Keratinocyte (primary cell): ENCODE results near the gene PRDM11. TPM values are rescaled to one million over a fixed set of nuclear protein-coding genes. Genes with fewer than 3 reads are reported as not detected.

Experiments
- DNase-seq: peaks from one replicate; pipeline ENCODE4 v3.0.0-alpha.2; 2011; ENCODE audit warnings: low read depth, missing footprints, low spot score
- FAIRE-seq: peaks from 2 replicates; lab custom pipeline; 2011; peaks lifted over from hg19 to GRCh38; lab: Jason Lieb, UNC
- H2AFZ ChIP-seq: 2 replicates; pipeline ENCODE4 v1.6.0; 2012; ENCODE audit warnings: low read length, control low read depth, inconsistent platforms; ENCODE audit not compliant: control insufficient read depth
- H3K27ac ChIP-seq: 2 replicates; pipeline ENCODE4 v1.5.1; 2011; ENCODE audit warnings: low read length; ENCODE audit not compliant: control insufficient read depth, insufficient read depth
- H3K27me3 ChIP-seq: 3 replicates; pipeline ENCODE4 v1.6.0; 2011; ENCODE audit warnings: low read length; ENCODE audit not compliant: control insufficient read depth, insufficient read depth; ENCODE audit errors: extremely low read depth
- H3K36me3 ChIP-seq, 2 experiments: 2 replicates in 1 of 2; 3 replicates in 1 of 2; pipeline ENCODE4 v1.5.1; 2011; ENCODE audit warnings: low read length in 2 of 2, mild to moderate bottlenecking in 1 of 2; ENCODE audit not compliant: control insufficient read depth in 2 of 2, insufficient read depth in 2 of 2; ENCODE audit errors: extremely low read depth in 1 of 2
- H3K4me1 ChIP-seq: 3 replicates; pipeline ENCODE4 v1.5.1; 2011; ENCODE audit warnings: low read length; ENCODE audit not compliant: control insufficient read depth, insufficient read depth; ENCODE audit errors: extremely low read depth
- H3K4me2 ChIP-seq: 3 replicates; pipeline ENCODE4 v1.6.0; 2011; ENCODE audit warnings: low read depth, low read length; ENCODE audit not compliant: control insufficient read depth, insufficient read depth; ENCODE audit errors: extremely low read depth
- H3K4me3 ChIP-seq, 3 experiments: fragments of 200-600 bp in 1 of 3; sonication (generic) in 1 of 3; 2 replicates in 2 of 3; 3 replicates in 1 of 3; pipeline ENCODE4 v1.5.1; 2011 to 2016; ENCODE audit warnings: low read length in 3 of 3, mild to moderate bottlenecking in 3 of 3, control low read depth in 2 of 3, inconsistent platforms in 1 of 3, low read depth in 1 of 3, mixed read lengths in 1 of 3, mixed run types in 1 of 3, moderate library complexity in 1 of 3; ENCODE audit not compliant: control insufficient read depth in 2 of 3, insufficient read depth in 2 of 3; ENCODE audit errors: extremely low read depth in 1 of 3
- H3K79me2 ChIP-seq: 2 replicates; pipeline ENCODE4 v1.6.0; 2012; ENCODE audit warnings: low read length; ENCODE audit not compliant: control insufficient read depth, insufficient read depth
- H3K9ac ChIP-seq: 3 replicates; pipeline ENCODE4 v1.6.0; 2011; ENCODE audit warnings: low read length; ENCODE audit not compliant: control insufficient read depth, insufficient read depth; ENCODE audit errors: extremely low read depth
- H3K9me1 ChIP-seq: 3 replicates; pipeline ENCODE4 v1.6.0; 2011; ENCODE audit warnings: low read length; ENCODE audit not compliant: control insufficient read depth, insufficient read depth; ENCODE audit errors: extremely low read depth
- H3K9me3 ChIP-seq: 2 replicates; pipeline ENCODE4 v1.5.1; 2012; ENCODE audit warnings: low read depth, low read length; ENCODE audit not compliant: control insufficient read depth
- H4K20me1 ChIP-seq: 3 replicates; pipeline ENCODE4 v1.6.0; 2011; ENCODE audit warnings: low read length; ENCODE audit not compliant: control insufficient read depth, insufficient read depth; ENCODE audit errors: extremely low read depth
- EZH2 ChIP-seq: IDR thresholded peaks from one replicate; pipeline ENCODE4 v1.6.1; 2012; ENCODE audit warnings: inconsistent platforms, mild to moderate bottlenecking, low read length, moderate library complexity
- dilution Hi-C: fragments of 300-500 bp; cut with MboI; formaldehyde crosslinking; loops from one replicate; pipeline ENCODE4 v1.7.0; 2020; ENCODE audit warnings: low sequenced_read_pairs; ENCODE audit not compliant: extremely low pct_ligation_motif_present
- polyA plus RNA-seq, 5 experiments: library from polyadenylated mRNA; depleted of rRNA in 3 of 5; stranded (reverse) in 3 of 5; stranded (forward) in 1 of 5; unstranded in 1 of 5; fragments of >200 nt; gene quantifications; 1 replicate in 1 of 5; 2 replicates in 3 of 5; 3 replicates in 1 of 5; pipeline versions ENCODE4 v1.2.1 to v1.2.3, GENCODE V29; 2011 to 2012; ENCODE audit warnings: missing spikeins in 2 of 5, low read depth in 1 of 5, low replicate concordance in 1 of 5
- TF ChIP-seq, protein P1 (sequence below), 3 experiments: IDR thresholded peaks in 1 of 3; conservative IDR thresholded peaks in 1 of 3; optimal IDR thresholded peaks in 1 of 3; 2 replicates in 2 of 3; 3 replicates in 1 of 3; pipeline versions ENCODE3 to v1.5.1; 2011; ENCODE audit warnings: low read length in 3 of 3, mild to moderate bottlenecking in 3 of 3, moderate library complexity in 2 of 3, control low read depth in 1 of 3, inconsistent platforms in 1 of 3; ENCODE audit not compliant: insufficient read depth in 2 of 3; ENCODE audit errors: extremely low read depth in 1 of 3

PRDM11 gene
- polyA plus RNA-seq, 1 donor (not counting 4 experiments of a cell fraction or from before 2014, with no cell fraction given), result 2.1 TPM

GRCh38 chr11:45250035-45250718 lies 103.7 kb downstream of the PRDM11 start:
- Histone ChIP-seq H3K36me3 (no peaks in the 10 kb centered on the region), H3K27ac (no peak overlapping the region), H3K9ac (no peak overlapping the region), H2AFZ (no peak overlapping the region), H3K9me1 (no peaks in the 10 kb centered on the region), H4K20me1 (no peaks in the 10 kb centered on the region), H3K9me3 (no peaks in the 10 kb centered on the region), H3K27me3 (peaks cover 15% of the 10 kb centered on the region), H3K4me1 (no peaks in the 10 kb centered on the region), H3K4me2 (no peak overlapping the region), H3K4me3 (no peak overlapping the region), H3K79me2 (no peaks in the 10 kb centered on the region)
- TF ChIP-seq, protein P1, sequence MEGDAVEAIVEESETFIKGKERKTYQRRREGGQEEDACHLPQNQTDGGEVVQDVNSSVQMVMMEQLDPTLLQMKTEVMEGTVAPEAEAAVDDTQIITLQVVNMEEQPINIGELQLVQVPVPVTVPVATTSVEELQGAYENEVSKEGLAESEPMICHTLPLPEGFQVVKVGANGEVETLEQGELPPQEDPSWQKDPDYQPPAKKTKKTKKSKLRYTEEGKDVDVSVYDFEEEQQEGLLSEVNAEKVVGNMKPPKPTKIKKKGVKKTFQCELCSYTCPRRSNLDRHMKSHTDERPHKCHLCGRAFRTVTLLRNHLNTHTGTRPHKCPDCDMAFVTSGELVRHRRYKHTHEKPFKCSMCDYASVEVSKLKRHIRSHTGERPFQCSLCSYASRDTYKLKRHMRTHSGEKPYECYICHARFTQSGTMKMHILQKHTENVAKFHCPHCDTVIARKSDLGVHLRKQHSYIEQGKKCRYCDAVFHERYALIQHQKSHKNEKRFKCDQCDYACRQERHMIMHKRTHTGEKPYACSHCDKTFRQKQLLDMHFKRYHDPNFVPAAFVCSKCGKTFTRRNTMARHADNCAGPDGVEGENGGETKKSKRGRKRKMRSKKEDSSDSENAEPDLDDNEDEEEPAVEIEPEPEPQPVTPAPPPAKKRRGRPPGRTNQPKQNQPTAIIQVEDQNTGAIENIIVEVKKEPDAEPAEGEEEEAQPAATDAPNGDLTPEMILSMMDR (optimal IDR thresholded peaks at IDR 0.05 in 1 of 3, IDR thresholded peaks at IDR 0.05 in 1 of 3, conservative IDR thresholded peaks at IDR 0.05 in 1 of 3; ENCODE audit: extremely low read depth in 1 of 3, insufficient read depth in 2 of 3, low read length in 3 of 3), result no peak
- no peak for TF ChIP-seq EZH2
- DNase-seq, result no peak
- no peak for FAIRE-seq
- dilution Hi-C loops, result no loop called here

- Histone ChIP-seq H3K9me3 (no peaks in the 10 kb centered on the region), H4K20me1 (no peaks in the 10 kb centered on the region), H3K4me1 (no peaks in the 10 kb centered on the region), H3K36me3 (no peaks in the 10 kb centered on the region), H3K4me2 (no peak overlapping the region), H3K79me2 (no peaks in the 10 kb centered on the region), H3K27ac (no peak overlapping the region), H3K9me1 (no peaks in the 10 kb centered on the region), H3K4me3 (no peak overlapping the region), H2AFZ (no peak overlapping the region), H3K9ac (no peak overlapping the region), H3K27me3 (peaks cover 24% of the 10 kb centered on the region)
- FAIRE-seq (no peak), DNase-seq (no peak)
- dilution Hi-C loops, result no loop called here
- no peak for TF ChIP-seq EZH2
- TF ChIP-seq, protein P1 (optimal IDR thresholded peaks at IDR 0.05 in 1 of 3, IDR thresholded peaks at IDR 0.05 in 1 of 3, conservative IDR thresholded peaks at IDR 0.05 in 1 of 3; ENCODE audit: extremely low read depth in 1 of 3, insufficient read depth in 2 of 3, low read length in 3 of 3), result peak; percentile 51 to 81 (median 69)
Observed at GRCh38 chr11:45252134-45252856, 105.9 kb downstream of the PRDM11 start.
